Left renal cortex interstitium (tissue), 4 donors: Measurements from ENCODE around the gene ADAMTSL1. TPM values are rescaled to one million over a fixed set of nuclear protein-coding genes. Genes with fewer than 3 reads are reported as not detected.

Experiments
- DNase-seq, 4 donors: peaks; one replicate each; pipeline ENCODE4 v3.0.0-alpha.2; 2013; ENCODE audit warnings: low read depth in 4 of 4, low spot score in 2 of 4, missing footprints in 1 of 4
- polyA plus RNA-seq, 4 donors: library from polyadenylated mRNA; unstranded; fragments of 120-200 nt; gene quantifications; one replicate each; pipeline ENCODE4 v1.2.1, GENCODE V29; 2013; ENCODE audit not compliant: insufficient read length in 4 of 4

The ADAMTSL1 gene
- polyA plus RNA-seq, 4 donors, result 9.6 to 18.9 (median 16.3) TPM

GRCh38 chr9:18495065-18495464 is 21.1 kb downstream of the ADAMTSL1 start:
- no peak for DNase-seq

- no peak for DNase-seq
Observed at GRCh38 chr9:18496256-18497000, 22.5 kb downstream of the ADAMTSL1 start.

- DNase-seq, result no peak
Observed at GRCh38 chr9:18499062-18499461, 25.1 kb downstream of the ADAMTSL1 start.

GRCh38 chr9:18499980-18500379 is 26.0 kb downstream of the ADAMTSL1 start:
- DNase-seq, result no peak

GRCh38 chr9:18500451-18500850 is 26.5 kb downstream of the ADAMTSL1 start:
- DNase-seq, result no peak

GRCh38 chr9:18501949-18502348 is 28.0 kb downstream of the ADAMTSL1 start:
- no peak for DNase-seq

GRCh38 chr9:18502546-18502945 is 28.6 kb downstream of the ADAMTSL1 start:
- no peak for DNase-seq

- DNase-seq, result no peak
Observed at GRCh38 chr9:18504707-18505106, 30.8 kb downstream of the ADAMTSL1 start.

- DNase-seq, result no peak
Observed at GRCh38 chr9:18507151-18507550, 33.2 kb downstream of the ADAMTSL1 start.

- DNase-seq, result no peak
Observed at GRCh38 chr9:18516514-18516913, 42.6 kb downstream of the ADAMTSL1 start.

- DNase-seq, result no peak
Observed at GRCh38 chr9:18516965-18517364, 43.0 kb downstream of the ADAMTSL1 start.

GRCh38 chr9:18520416-18521047 is 46.6 kb downstream of the ADAMTSL1 start:
- no peak for DNase-seq

GRCh38 chr9:18526685-18527084 is 52.7 kb downstream of the ADAMTSL1 start:
- DNase-seq, result no peak

GRCh38 chr9:18531136-18532065 is 57.4 kb downstream of the ADAMTSL1 start:
- DNase-seq, result no peak

GRCh38 chr9:18534611-18535010 is 60.7 kb downstream of the ADAMTSL1 start:
- no peak for DNase-seq

- DNase-seq, result no peak
Observed at GRCh38 chr9:18536554-18536953, 62.6 kb downstream of the ADAMTSL1 start.

GRCh38 chr9:18539203-18539693 is 65.3 kb downstream of the ADAMTSL1 start:
- DNase-seq, result no peak

- no peak for DNase-seq
Observed at GRCh38 chr9:18542837-18543405, 69.0 kb downstream of the ADAMTSL1 start.

- no peak for DNase-seq
Observed at GRCh38 chr9:18543406-18544192, 69.6 kb downstream of the ADAMTSL1 start.

GRCh38 chr9:18544456-18544855 is 70.5 kb downstream of the ADAMTSL1 start:
- no peak for DNase-seq
